ENCODE measurements around the gene CXorf58. TPM values are rescaled to one million over a fixed set of nuclear protein-coding genes. Genes with fewer than 3 reads are reported as not detected.
"Not testable (repeated sequence)": the region's sequence is repeated elsewhere in the genome, so short reads cannot be mapped to it uniquely, and the experiment has no call there.

The CXorf58 gene
- total and polyA plus RNA-seq, 2 donors (not counting 1 experiment from before 2014, with no cell fraction given): 0.07 TPM; not detected in 1

DNA sequence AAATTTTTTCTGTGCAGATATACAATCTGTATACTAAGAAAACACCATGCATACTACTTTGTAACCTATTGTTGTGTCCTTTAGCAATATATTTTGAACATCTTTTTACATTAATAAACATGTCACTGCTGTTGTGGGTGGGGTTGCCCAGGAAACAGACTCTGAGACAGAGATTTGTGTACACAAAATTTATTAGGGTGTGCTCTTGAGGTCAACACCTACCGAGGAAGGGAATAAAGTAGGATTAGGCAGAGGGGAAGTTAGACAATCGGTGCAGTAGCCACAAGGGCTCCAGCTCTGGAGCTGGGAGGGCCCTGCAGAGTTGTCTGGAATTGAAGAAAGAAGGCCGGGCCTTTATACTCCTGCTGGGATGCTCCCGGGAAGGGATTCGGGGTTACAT, 56.4 kb downstream of the CXorf58 start:
- H3K4me3 Mint-ChIP-seq: no peak overlapping the region
- H3K9me3 Mint-ChIP-seq (ENCODE audit: insufficient read depth): peaks cover 4% of the 10 kb centered on the region
- no peaks in the 10 kb centered on the region for H3K4me1 Mint-ChIP-seq
- H3K27me3 ChIP-seq (replicated peaks in 1 of 4; ENCODE audit: control extremely low read depth in 1 of 4, control insufficient read depth in 3 of 4, insufficient read depth in 4 of 4, low read length in 3 of 4): no peaks in the 10 kb centered on the region
- ChIA-PET CTCF (no interaction called here), POLR2A (no interaction called here)
- H3K79me2 ChIP-seq (ENCODE audit: control insufficient read depth, insufficient read depth, low read length): no peaks in the 10 kb centered on the region
- no peak for DNase-seq
- H3K27ac Mint-ChIP-seq: no peak overlapping the region
- TF ChIP-seq EZH2 (IDR thresholded peaks at IDR 0.05; ENCODE audit: borderline replicate concordance, insufficient read depth, low read depth, low read length, poor library complexity, severe bottlenecking): no peak
- TF ChIP-seq CTCF (IDR thresholded peaks at IDR 0.05): no peak
- no peak overlapping the region for H3K4me3 ChIP-seq (ENCODE audit: control extremely low read depth in 1 of 5, extremely low read depth in 1 of 5, insufficient read depth in 1 of 5, low read depth in 2 of 5, low read length in 4 of 5)
- no peaks in the 10 kb centered on the region for H3K27me3 Mint-ChIP-seq
- H2AFZ ChIP-seq (ENCODE audit: insufficient read depth, low read depth, low read length, poor library complexity, severe bottlenecking): no peak overlapping the region
- H3K27ac ChIP-seq (ENCODE audit: low read length in 2 of 2): no peak overlapping the region
- H3K9me3 ChIP-seq (ENCODE audit: control extremely low read depth in 1 of 3, control insufficient read depth in 2 of 3, insufficient read depth in 1 of 3, low read length in 2 of 3): no peaks in the 10 kb centered on the region
- H3K4me1 ChIP-seq (ENCODE audit: control insufficient read depth in 2 of 2, insufficient read depth in 2 of 2, low read length in 2 of 2): no peaks in the 10 kb centered on the region
- no peaks in the 10 kb centered on the region for H3K36me3 ChIP-seq (replicated peaks in 1 of 2; ENCODE audit: control extremely low read depth in 1 of 2, control insufficient read depth in 1 of 2, extremely low read depth in 1 of 2, insufficient read depth in 2 of 2, low read length in 1 of 2)
- WGBS (ENCODE audit: insufficient coverage): 93% methylated on average over 2 of the region's 5 CpGs
- intact Hi-C loops (cut with micrococcal nuclease): no loop called here
- H4K20me1 ChIP-seq (ENCODE audit: control insufficient read depth, insufficient read depth, low read length, poor library complexity, severe bottlenecking): no peaks in the 10 kb centered on the region
- ATAC-seq (ENCODE audit: low read depth): no peak
- no peak overlapping the region for H3K9ac ChIP-seq (ENCODE audit: low read length)
- no peak overlapping the region for H3K4me2 ChIP-seq (replicated peaks; ENCODE audit: low read depth, low read length, poor library complexity, severe bottlenecking)

DNA sequence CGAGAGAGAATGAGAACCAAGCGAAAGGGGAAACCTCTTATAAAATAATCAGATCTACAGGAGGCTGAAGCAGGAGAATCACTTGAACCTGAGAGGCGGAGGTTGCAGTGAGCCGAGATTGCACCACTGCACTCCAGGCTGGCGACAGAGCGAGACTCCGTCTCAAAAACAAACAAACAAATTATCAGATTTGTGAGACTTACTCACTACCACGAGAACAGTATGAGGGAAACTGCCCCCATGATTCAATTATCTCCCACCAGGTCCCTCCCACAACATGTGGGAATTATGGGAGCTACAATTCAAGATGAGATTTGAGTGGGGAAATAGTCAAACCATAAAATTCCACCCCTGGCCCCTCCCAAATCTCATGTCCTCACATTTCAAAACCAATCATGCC, 57.8 kb downstream of the CXorf58 start:
- H3K4me2 ChIP-seq (replicated peaks; ENCODE audit: low read depth, low read length, poor library complexity, severe bottlenecking); ATAC-seq (ENCODE audit: low read depth); H3K27ac Mint-ChIP-seq; H2AFZ ChIP-seq (ENCODE audit: insufficient read depth, low read depth, low read length, poor library complexity, severe bottlenecking); intact Hi-C loops (cut with micrococcal nuclease); H3K36me3 ChIP-seq (replicated peaks in 1 of 2; ENCODE audit: control extremely low read depth in 1 of 2, control insufficient read depth in 1 of 2, extremely low read depth in 1 of 2, insufficient read depth in 2 of 2, low read length in 1 of 2); H3K4me3 Mint-ChIP-seq; H4K20me1 ChIP-seq (ENCODE audit: control insufficient read depth, insufficient read depth, low read length, poor library complexity, severe bottlenecking); DNase-seq; H3K9me3 ChIP-seq (ENCODE audit: control extremely low read depth in 1 of 3, control insufficient read depth in 2 of 3, insufficient read depth in 1 of 3, low read length in 2 of 3); H3K79me2 ChIP-seq (ENCODE audit: control insufficient read depth, insufficient read depth, low read length); H3K4me1 ChIP-seq (ENCODE audit: control insufficient read depth in 2 of 2, insufficient read depth in 2 of 2, low read length in 2 of 2); H3K4me3 ChIP-seq (ENCODE audit: control extremely low read depth in 1 of 5, extremely low read depth in 1 of 5, insufficient read depth in 1 of 5, low read depth in 2 of 5, low read length in 4 of 5); H3K27me3 ChIP-seq (replicated peaks in 1 of 4; ENCODE audit: control extremely low read depth in 1 of 4, control insufficient read depth in 3 of 4, insufficient read depth in 4 of 4, low read length in 3 of 4); H3K27ac ChIP-seq (ENCODE audit: low read length in 2 of 2); H3K9me3 Mint-ChIP-seq (ENCODE audit: insufficient read depth); CTCF ChIA-PET; H3K4me1 Mint-ChIP-seq; H3K27me3 Mint-ChIP-seq; POLR2A ChIA-PET; H3K9ac ChIP-seq (ENCODE audit: low read length): not testable (repeated sequence)
- WGBS (ENCODE audit: insufficient coverage): no CpG with 5 or more reads among the region's 8 CpGs
